GM21515 (cell line): ENCODE data around the gene BMP6.

ENCODE experiments used
- ATAC-seq: cut with Tn5 transposase; IDR thresholded peaks from one replicate; pipeline ENCODE4 v1.9.1; 2021; ENCODE audit not compliant: unreplicated experiment

Gene BMP6

GRCh38 chr6:7919871-7920270, 194.0 kb downstream of the BMP6 start:
- ATAC-seq: no peak

DNA sequence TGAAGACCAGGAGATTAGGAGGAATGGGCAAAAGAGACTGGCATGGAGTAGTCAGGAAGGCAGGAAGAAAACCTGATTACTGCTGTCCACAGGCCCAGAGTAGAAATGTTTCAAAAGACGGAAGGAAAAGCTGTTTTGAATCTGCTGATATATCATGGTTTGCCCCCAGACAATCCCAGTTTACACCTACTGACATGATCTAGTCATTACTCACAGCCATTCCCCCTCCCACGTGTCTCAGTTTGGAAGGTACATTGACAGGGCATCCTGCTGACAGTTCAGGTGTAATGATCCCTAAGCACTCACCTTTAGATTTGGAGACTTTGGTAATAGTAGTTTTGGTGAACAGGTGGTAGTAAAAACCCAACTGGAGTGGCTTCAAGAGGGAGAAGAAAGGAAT, 194.5 kb downstream of the BMP6 start:
- no peak for ATAC-seq

GRCh38 chr6:7921046-7921445, 195.1 kb downstream of the BMP6 start:
- no peak for ATAC-seq

DNA sequence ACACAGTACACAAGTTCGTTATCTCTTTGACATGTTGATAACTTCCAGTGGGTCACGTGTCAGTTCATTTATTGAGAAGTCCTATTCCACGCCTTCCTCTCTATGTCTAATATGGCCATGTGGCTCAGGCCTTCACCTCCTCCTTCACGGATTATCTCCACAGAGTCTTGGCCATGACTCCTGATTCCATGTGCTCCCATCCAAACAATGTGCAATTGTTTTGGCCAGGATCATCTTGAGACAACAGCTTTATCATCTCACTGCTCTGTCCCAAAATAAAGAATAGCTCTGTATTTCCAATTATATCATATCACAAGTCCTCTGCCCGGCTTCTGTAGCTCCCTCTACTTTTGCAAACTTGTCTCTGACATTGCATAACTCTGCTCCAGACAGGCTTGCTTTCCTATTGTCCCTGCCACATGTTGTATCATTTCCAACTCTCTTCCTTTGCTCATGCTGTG, 195.8 kb downstream of the BMP6 start:
- ATAC-seq: no peak

DNA sequence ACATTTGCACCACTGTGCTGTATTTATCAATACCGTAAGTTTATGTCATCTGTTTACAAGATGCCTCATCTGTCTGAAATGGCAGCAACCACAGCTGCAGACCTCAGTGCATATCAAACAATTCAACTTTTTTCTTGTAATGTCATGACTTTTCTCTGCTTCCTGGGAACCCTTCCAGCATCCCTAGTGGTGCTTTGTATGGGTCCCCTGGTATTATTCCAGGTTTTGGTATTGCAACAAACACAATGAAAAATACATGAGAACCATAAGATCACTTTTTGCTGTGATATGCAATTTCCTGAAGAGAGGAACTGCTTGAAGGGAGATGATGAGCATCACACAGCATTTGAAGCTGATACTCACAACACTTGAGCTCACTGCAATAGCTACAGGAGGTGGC, 196.7 kb downstream of the BMP6 start:
- no peak for ATAC-seq

DNA sequence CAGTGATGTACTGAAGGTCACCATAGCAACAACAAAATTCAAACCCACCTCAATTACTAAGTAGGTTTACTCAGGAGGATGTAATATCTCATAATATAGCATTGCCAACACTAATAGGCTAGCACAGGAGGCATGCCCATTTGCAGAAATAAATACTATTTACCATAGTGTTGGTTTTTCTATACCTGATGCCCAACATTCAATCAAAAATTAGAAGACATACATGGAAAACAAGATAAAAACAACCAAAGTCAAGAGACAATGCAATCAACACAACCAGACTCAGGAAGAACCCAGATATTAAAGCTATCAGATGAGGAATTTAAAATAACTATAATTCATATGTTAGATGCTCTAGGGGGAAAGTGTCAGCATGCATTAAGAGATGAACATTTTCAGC, 199.0 kb downstream of the BMP6 start:
- no peak for ATAC-seq
